ENCODE results near the gene PPP2R5C. TPM values are rescaled to one million over a fixed set of nuclear protein-coding genes. Genes with fewer than 3 reads are reported as not detected.

Gene PPP2R5C
- polyA plus RNA-seq, 3 donors, result 61.9 to 72.5 (median 64.0) TPM

DNA sequence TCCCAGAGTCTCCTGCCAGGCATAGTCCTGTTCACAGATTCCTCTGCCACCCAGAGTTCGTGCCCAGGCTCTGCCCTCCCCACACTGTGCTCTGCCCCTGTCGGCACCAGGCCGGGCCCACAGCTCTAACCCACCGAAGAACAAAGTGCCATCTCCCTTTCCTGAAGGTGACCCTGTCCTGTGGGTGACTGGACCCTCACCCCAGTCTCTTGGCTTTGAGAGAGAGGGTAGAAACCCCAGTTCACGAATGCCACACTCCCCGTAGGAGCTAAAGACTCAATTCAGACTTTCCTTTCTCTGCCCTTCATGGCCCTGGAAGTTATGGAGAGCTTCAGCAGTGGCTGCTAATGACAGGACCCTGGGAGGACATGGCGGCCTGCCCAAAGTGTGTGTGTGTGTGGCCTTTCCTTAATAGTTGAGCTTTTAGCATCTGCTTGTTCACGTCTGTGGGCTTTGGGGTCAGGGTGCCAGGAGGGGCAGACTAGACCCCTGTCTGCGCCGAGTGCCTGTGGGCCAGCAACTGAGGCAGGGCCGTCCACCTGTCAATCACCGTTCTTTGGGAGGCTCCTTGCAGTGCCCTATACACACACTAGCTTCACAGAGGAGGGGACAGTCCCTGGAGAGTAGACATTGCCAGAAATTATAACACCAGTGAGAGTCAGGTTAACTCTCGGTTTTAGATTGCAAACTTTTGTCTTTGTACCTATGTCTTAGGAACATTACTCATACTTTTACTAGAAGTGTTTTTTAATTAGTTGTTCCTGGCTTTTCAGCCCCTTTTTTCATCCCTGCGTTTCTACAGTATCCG is 118.2 kb downstream of the PPP2R5C start:
- H3K79me2 ChIP-seq (ENCODE audit: insufficient read depth, low read length), result peaks cover 66% of the 10 kb centered on the region
- Mint-ChIP-seq H3K9me3 (no peaks in the 10 kb centered on the region), H3K4me3 (no peak overlapping the region), H3K36me3 (peaks cover 64 to 66% of the 10 kb centered on the region in 2 donors), H3K27me3 (ENCODE audit: low read depth in 3 of 3) (no peaks in the 10 kb centered on the region), H3K27ac (peak overlapping the region; percentile 58 to 97 (median 85)), H3K4me1 (peaks cover 40% of the 10 kb centered on the region)
- peaks cover 35 to 45% of the 10 kb centered on the region in 2 donors for H3K36me3 ChIP-seq (replicated peaks in 1 of 2; ENCODE audit: control insufficient read depth in 1 of 2, insufficient read depth in 2 of 2, low read length in 2 of 2)
- H3K9me3 ChIP-seq (replicated peaks in 1 of 2; ENCODE audit: control insufficient read depth in 1 of 2, insufficient read depth in 1 of 2, low read length in 2 of 2), result no peaks in the 10 kb centered on the region
- no peak overlapping the region for H3K4me2 ChIP-seq (replicated peaks; ENCODE audit: extremely low read depth, low read length, poor library complexity, severe bottlenecking)
- H4K20me1 ChIP-seq (ENCODE audit: insufficient read depth, low read length), result peaks cover 45% of the 10 kb centered on the region
- H3K27ac ChIP-seq (ENCODE audit: low read depth in 1 of 2, low read length in 2 of 2), result peak overlapping the region in 1 of 2 donors; percentile 82
- TF ChIP-seq, protein P1, sequence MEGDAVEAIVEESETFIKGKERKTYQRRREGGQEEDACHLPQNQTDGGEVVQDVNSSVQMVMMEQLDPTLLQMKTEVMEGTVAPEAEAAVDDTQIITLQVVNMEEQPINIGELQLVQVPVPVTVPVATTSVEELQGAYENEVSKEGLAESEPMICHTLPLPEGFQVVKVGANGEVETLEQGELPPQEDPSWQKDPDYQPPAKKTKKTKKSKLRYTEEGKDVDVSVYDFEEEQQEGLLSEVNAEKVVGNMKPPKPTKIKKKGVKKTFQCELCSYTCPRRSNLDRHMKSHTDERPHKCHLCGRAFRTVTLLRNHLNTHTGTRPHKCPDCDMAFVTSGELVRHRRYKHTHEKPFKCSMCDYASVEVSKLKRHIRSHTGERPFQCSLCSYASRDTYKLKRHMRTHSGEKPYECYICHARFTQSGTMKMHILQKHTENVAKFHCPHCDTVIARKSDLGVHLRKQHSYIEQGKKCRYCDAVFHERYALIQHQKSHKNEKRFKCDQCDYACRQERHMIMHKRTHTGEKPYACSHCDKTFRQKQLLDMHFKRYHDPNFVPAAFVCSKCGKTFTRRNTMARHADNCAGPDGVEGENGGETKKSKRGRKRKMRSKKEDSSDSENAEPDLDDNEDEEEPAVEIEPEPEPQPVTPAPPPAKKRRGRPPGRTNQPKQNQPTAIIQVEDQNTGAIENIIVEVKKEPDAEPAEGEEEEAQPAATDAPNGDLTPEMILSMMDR (IDR thresholded peaks at IDR 0.05), result no peak
- H3K27me3 ChIP-seq (ENCODE audit: control insufficient read depth in 2 of 2, insufficient read depth in 2 of 2, low read length in 2 of 2), result no peaks in the 10 kb centered on the region
- intact Hi-C loops (cut with micrococcal nuclease), result loop anchor here (5.0 to 10.0 kb wide), 4 partner anchors 37 to 175 kb away; no protein-coding TSS in a partner anchor
- WGBS (ENCODE audit: insufficient coverage), result 93% methylated on average over 6 of the region's 15 CpGs
- no peak overlapping the region for H3K9ac ChIP-seq (ENCODE audit: insufficient read depth, low read length, poor library complexity, severe bottlenecking)
- H3K4me3 ChIP-seq (replicated peaks in 1 of 3; ENCODE audit: low read depth in 2 of 3, low read length in 3 of 3), result no peak overlapping the region
- peaks cover 25 to 28% of the 10 kb centered on the region in 2 donors for H3K4me1 ChIP-seq (ENCODE audit: control insufficient read depth in 1 of 2, insufficient read depth in 2 of 2, low read length in 2 of 2)
- DNase-seq, result no peak
- no peak overlapping the region for H2AFZ ChIP-seq (ENCODE audit: insufficient read depth, low read depth, low read length, poor library complexity, severe bottlenecking)

DNA sequence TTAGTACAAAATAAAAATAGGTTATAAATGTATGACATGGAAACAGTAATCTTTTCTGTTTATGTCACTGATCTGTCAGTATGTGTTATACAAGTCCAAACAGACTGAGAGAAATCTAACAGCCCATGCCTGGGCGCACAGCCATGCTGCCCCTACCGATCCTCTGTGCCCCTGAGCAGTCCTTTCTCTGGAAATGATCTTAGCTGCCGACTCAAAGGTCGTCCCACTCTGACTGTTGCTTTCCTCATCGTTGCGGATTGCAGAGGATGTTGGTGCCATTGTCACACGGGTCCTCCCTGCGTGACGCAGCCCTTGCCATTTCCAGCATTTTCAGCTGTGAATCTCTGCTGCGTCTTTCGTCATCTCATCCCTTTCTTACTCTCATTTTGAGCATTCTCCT is 119.9 kb downstream of the PPP2R5C start:
- no peak overlapping the region for H3K4me3 Mint-ChIP-seq
- peaks cover 47 to 62% of the 10 kb centered on the region in 2 donors for H3K36me3 ChIP-seq (replicated peaks in 1 of 2; ENCODE audit: control insufficient read depth in 1 of 2, insufficient read depth in 2 of 2, low read length in 2 of 2)
- TF ChIP-seq, protein P1 (IDR thresholded peaks at IDR 0.05), result no peak

More for the DNA sequence above, 119.9 kb downstream of the PPP2R5C start:
- H3K4me1 ChIP-seq (ENCODE audit: control insufficient read depth in 1 of 2, insufficient read depth in 2 of 2, low read length in 2 of 2), result peaks cover 11 to 13% of the 10 kb centered on the region in 2 donors
- H3K79me2 ChIP-seq (ENCODE audit: insufficient read depth, low read length), result peaks cover 50% of the 10 kb centered on the region
- H3K27ac ChIP-seq (ENCODE audit: low read depth in 1 of 2, low read length in 2 of 2), result peak overlapping the region in 1 of 2 donors; percentile 59
- no peaks in the 10 kb centered on the region for H3K27me3 ChIP-seq (ENCODE audit: control insufficient read depth in 2 of 2, insufficient read depth in 2 of 2, low read length in 2 of 2)
- peaks cover 0 to 3% (median 0%) of the 10 kb centered on the region in 7 donors for H3K9me3 Mint-ChIP-seq
- no peaks in the 10 kb centered on the region for H3K27me3 Mint-ChIP-seq (ENCODE audit: low read depth in 3 of 3)
- H3K4me1 Mint-ChIP-seq, result peaks cover 25% of the 10 kb centered on the region
- peaks cover 0 to 2% of the 10 kb centered on the region in 2 donors for H3K9me3 ChIP-seq (replicated peaks in 1 of 2; ENCODE audit: control insufficient read depth in 1 of 2, insufficient read depth in 1 of 2, low read length in 2 of 2)
- intact Hi-C loops (cut with micrococcal nuclease), result no loop called here
- no peak overlapping the region for H3K4me2 ChIP-seq (replicated peaks; ENCODE audit: extremely low read depth, low read length, poor library complexity, severe bottlenecking)
- WGBS (ENCODE audit: insufficient coverage), result 95% methylated on average over 9 of the region's 11 CpGs
- H4K20me1 ChIP-seq (ENCODE audit: insufficient read depth, low read length), result peaks cover 46% of the 10 kb centered on the region
- no peak for DNase-seq
- H3K27ac Mint-ChIP-seq, result peak overlapping the region in 4 of 7 donors; percentile 18 to 72 (median 56)
- H2AFZ ChIP-seq (ENCODE audit: insufficient read depth, low read depth, low read length, poor library complexity, severe bottlenecking), result no peak overlapping the region
- H3K36me3 Mint-ChIP-seq, result peaks cover 73 to 74% of the 10 kb centered on the region in 2 donors
- H3K4me3 ChIP-seq (replicated peaks in 1 of 3; ENCODE audit: low read depth in 2 of 3, low read length in 3 of 3), result no peak overlapping the region
- no peak overlapping the region for H3K9ac ChIP-seq (ENCODE audit: insufficient read depth, low read length, poor library complexity, severe bottlenecking)

Data from CD14-positive monocyte (primary cell).